Fibroblast of the aortic adventitia (primary cell): ENCODE results near the gene DIP2C. TPM values are rescaled to one million over a fixed set of nuclear protein-coding genes. Genes with fewer than 3 reads are reported as not detected.

Source experiments
- DNase-seq: peaks from one replicate; pipeline ENCODE4 v3.0.0-alpha.2; 2010; ENCODE audit warnings: low read depth
- H3K4me3 ChIP-seq: 2 replicates; pipeline ENCODE4 v1.5.1; 2011; ENCODE audit warnings: low read depth, mild to moderate bottlenecking, control low read depth, low read length, moderate library complexity
- total RNA-seq: library from RNA; depleted of rRNA; stranded (reverse); fragments of >200 nt; gene quantifications from 2 replicates; pipeline ENCODE4 v1.2.3, GENCODE V29; 2012; ENCODE audit warnings: low replicate concordance
- TF ChIP-seq, protein P1 (sequence below): IDR thresholded peaks from 2 replicates; pipeline ENCODE4 v1.5.1; 2011; ENCODE audit warnings: mild to moderate bottlenecking, low read length, control low read depth, inconsistent platforms; ENCODE audit not compliant: insufficient read depth

Gene DIP2C
- total RNA-seq, 1 donor = 15.7 TPM

- TF ChIP-seq, protein P1, sequence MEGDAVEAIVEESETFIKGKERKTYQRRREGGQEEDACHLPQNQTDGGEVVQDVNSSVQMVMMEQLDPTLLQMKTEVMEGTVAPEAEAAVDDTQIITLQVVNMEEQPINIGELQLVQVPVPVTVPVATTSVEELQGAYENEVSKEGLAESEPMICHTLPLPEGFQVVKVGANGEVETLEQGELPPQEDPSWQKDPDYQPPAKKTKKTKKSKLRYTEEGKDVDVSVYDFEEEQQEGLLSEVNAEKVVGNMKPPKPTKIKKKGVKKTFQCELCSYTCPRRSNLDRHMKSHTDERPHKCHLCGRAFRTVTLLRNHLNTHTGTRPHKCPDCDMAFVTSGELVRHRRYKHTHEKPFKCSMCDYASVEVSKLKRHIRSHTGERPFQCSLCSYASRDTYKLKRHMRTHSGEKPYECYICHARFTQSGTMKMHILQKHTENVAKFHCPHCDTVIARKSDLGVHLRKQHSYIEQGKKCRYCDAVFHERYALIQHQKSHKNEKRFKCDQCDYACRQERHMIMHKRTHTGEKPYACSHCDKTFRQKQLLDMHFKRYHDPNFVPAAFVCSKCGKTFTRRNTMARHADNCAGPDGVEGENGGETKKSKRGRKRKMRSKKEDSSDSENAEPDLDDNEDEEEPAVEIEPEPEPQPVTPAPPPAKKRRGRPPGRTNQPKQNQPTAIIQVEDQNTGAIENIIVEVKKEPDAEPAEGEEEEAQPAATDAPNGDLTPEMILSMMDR = no peak
- H3K4me3 ChIP-seq = peak overlapping the region; percentile 57
- peak; percentile 28 for DNase-seq
Measured at GRCh38 chr10:484925-485661, 204.4 kb downstream of the DIP2C start.

DNA sequence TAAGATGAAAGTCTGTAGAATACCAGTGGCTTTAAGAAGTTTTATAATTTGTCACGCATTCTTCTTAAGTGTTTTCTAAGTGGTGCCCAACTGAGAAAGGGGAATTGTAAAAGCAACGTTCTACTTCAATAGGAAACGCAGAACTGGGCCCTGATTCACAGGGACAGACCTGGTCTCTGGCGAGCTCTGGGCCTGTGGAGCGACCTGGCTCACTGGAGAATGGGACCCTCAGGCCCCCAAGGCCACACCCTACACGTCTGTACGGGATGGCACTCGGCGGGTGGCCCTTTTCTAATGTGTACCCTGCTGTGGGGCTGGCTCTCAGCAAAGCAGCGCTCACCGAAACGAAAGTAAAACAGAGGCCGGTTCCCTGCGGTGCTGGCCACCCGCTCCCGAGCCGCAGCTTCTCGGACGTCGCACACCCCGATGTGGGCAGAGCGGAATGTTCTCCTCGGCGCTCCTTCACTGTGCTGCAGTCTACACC lies 205.0 kb downstream of the DIP2C start:
- peak; percentile 38 for DNase-seq
- peak overlapping the region; percentile 57 for H3K4me3 ChIP-seq
- TF ChIP-seq, protein P1 = no peak

- H3K4me3 ChIP-seq = no peak overlapping the region
- TF ChIP-seq, protein P1 = no peak
- no peak for DNase-seq
Measured at GRCh38 chr10:483261-483660, 206.2 kb downstream of the DIP2C start.

DNA sequence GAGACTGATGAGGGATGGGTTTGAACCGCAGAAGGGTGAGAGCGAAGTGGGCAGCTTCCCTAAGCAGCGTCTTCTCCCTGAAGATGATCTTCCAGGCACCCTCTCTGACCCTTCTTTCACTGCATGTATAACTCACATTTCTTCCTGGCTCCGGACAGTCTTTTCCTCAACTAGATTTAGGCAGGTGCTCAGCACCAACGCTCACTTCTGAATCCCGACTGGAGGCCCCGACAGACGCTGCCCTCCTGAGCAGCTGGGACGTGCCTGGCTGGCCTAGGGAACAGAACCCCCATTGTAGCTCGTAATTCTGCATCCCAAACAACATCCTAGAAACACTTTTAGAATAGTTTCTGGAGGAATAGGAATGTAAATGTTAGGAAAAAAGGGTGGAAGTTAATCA lies 206.6 kb downstream of the DIP2C start:
- H3K4me3 ChIP-seq = no peak overlapping the region
- TF ChIP-seq, protein P1 = no peak
- no peak for DNase-seq

- H3K4me3 ChIP-seq = no peak overlapping the region
- DNase-seq = no peak
- TF ChIP-seq, protein P1 = no peak
Measured at GRCh38 chr10:482051-482501, 207.4 kb downstream of the DIP2C start.

- TF ChIP-seq, protein P1 = no peak
- DNase-seq = no peak
Measured at GRCh38 chr10:481628-482027, 207.8 kb downstream of the DIP2C start.

More at GRCh38 chr10:481628-482027, 207.8 kb downstream of the DIP2C start:
- no peak overlapping the region for H3K4me3 ChIP-seq
